Endodermal cell (in vitro differentiated cells): Measurements from ENCODE around the gene WDR87. TPM values are rescaled to one million over a fixed set of nuclear protein-coding genes. Genes with fewer than 3 reads are reported as not detected.

Source experiments
- DNase-seq: peaks from one replicate; pipeline ENCODE4 v3.0.0-alpha.2; 2017
- H3K27ac ChIP-seq: 2 replicates; pipeline ENCODE4 v1.5.1; 2013; ENCODE audit warnings: mild to moderate bottlenecking, low read depth, low read length, moderate library complexity
- H3K27me3 ChIP-seq: 2 replicates; pipeline ENCODE4 v1.6.1; 2013; ENCODE audit warnings: mild to moderate bottlenecking, low read length, moderate library complexity; ENCODE audit not compliant: insufficient read depth, control insufficient read depth, poor library complexity, severe bottlenecking
- H3K36me3 ChIP-seq: 2 replicates; pipeline ENCODE4 v1.7.0; 2013; ENCODE audit warnings: mild to moderate bottlenecking, low read length, moderate library complexity; ENCODE audit not compliant: control insufficient read depth, insufficient read depth
- H3K4me1 ChIP-seq: one replicate; pipeline ENCODE4 v1.7.0; 2013; ENCODE audit warnings: low read length; ENCODE audit not compliant: control insufficient read depth, insufficient read depth
- H3K4me3 ChIP-seq: 2 replicates; pipeline ENCODE4 v1.5.1; 2013; ENCODE audit warnings: mild to moderate bottlenecking, low read length, moderate library complexity
- H3K9ac ChIP-seq: 2 replicates; pipeline ENCODE4 v1.6.1; 2013; ENCODE audit warnings: mild to moderate bottlenecking, low read length, moderate library complexity; ENCODE audit not compliant: poor library complexity, severe bottlenecking; ENCODE audit errors: extremely low read depth
- H3K9me3 ChIP-seq: 2 replicates; pipeline ENCODE4 v1.6.1; 2013; ENCODE audit warnings: mild to moderate bottlenecking, low read length, moderate library complexity; ENCODE audit not compliant: control insufficient read depth
- H3K27ac Mint-ChIP-seq: 2 replicates; pipeline ENCODE4 v1.8.0; 2020; ENCODE audit warnings: mixed read lengths
- H3K27me3 Mint-ChIP-seq: 2 replicates; pipeline ENCODE4 v1.8.0; 2021; ENCODE audit warnings: mild to moderate bottlenecking, mixed read lengths; ENCODE audit not compliant: insufficient read depth
- H3K36me3 Mint-ChIP-seq: 2 replicates; pipeline ENCODE4 v1.8.0; 2020; ENCODE audit warnings: low read depth, mixed read lengths
- H3K4me1 Mint-ChIP-seq: 2 replicates; pipeline ENCODE4 v1.8.0; 2020; ENCODE audit warnings: mixed read lengths
- H3K4me3 Mint-ChIP-seq: 2 replicates; pipeline ENCODE4 v1.8.0; 2020; ENCODE audit warnings: mild to moderate bottlenecking, moderate library complexity, mixed read lengths
- H3K9me3 Mint-ChIP-seq: 2 replicates; pipeline ENCODE4 v1.8.0; 2020; ENCODE audit warnings: mild to moderate bottlenecking, mixed read lengths
- whole genome bisulfite sequencing, 2 experiments: methylation state at CpG; one replicate each; pipeline versions ENCODE4 v1.1.5 to v1.1.7; 2013; ENCODE audit warnings: missing lambda C conversion rate in 2 of 2, mixed read lengths in 1 of 2; ENCODE audit not compliant: insufficient coverage in 1 of 2, insufficient read length in 1 of 2; 5-methylcytosine and 5-hydroxymethylcytosine counted together
- total RNA-seq, 2 donors: library from RNA; stranded (reverse); fragmentation: NEBNext Ultra II Directional in 1 of 2; extraction: Animal tissue kit (Norgen Biotek cat#: 25700) in 1 of 2; gene quantifications; 2 replicates in 1 of 2; 3 replicates in 1 of 2; pipeline ENCODE4 v1.2.1, GENCODE V29; 2021
- TF ChIP-seq, protein P1 (sequence below): fragments of 200-600 bp; sonication (generic); conservative IDR thresholded peaks from 2 replicates; pipeline ENCODE4 v1.5.0; 2021; ENCODE audit warnings: antibody characterized with exemption, mild to moderate bottlenecking

The WDR87 gene
- total RNA-seq, 2 donors from 2014 or later, result not detected

DNA sequence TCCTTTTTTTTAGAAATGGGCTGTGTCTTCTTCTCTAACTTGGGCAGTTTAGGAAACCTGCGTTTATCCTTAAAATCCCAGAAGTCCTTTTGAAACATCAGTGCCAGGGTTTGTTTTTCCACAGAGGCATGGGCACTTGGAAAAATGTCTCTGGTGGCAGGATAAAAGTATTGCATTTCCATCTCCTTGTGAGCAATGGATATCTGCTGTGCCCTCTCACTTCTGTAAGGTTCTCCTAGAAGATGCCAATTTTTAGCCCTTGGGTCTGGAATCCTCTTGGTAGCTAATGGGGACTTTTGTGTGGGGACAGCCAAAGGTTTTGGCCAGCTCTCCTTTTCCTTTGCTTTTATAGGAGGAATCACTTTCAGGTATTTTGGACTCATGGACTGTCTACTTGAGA, 21.0 kb downstream of the WDR87 start:
- Histone ChIP-seq H3K27me3 (peaks cover 34% of the 10 kb centered on the region), H3K4me3 (no peak overlapping the region), H3K27ac (no peak overlapping the region), H3K36me3 (no peaks in the 10 kb centered on the region), H3K9ac (no peak overlapping the region), H3K4me1 (no peaks in the 10 kb centered on the region), H3K9me3 (peaks cover 8% of the 10 kb centered on the region)
- Mint-ChIP-seq H3K27me3 (peaks cover 10% of the 10 kb centered on the region), H3K4me1 (no peaks in the 10 kb centered on the region), H3K9me3 (peaks cover 27% of the 10 kb centered on the region), H3K27ac (no peak overlapping the region), H3K4me3 (no peak overlapping the region), H3K36me3 (no peaks in the 10 kb centered on the region)
- TF ChIP-seq, protein P1, sequence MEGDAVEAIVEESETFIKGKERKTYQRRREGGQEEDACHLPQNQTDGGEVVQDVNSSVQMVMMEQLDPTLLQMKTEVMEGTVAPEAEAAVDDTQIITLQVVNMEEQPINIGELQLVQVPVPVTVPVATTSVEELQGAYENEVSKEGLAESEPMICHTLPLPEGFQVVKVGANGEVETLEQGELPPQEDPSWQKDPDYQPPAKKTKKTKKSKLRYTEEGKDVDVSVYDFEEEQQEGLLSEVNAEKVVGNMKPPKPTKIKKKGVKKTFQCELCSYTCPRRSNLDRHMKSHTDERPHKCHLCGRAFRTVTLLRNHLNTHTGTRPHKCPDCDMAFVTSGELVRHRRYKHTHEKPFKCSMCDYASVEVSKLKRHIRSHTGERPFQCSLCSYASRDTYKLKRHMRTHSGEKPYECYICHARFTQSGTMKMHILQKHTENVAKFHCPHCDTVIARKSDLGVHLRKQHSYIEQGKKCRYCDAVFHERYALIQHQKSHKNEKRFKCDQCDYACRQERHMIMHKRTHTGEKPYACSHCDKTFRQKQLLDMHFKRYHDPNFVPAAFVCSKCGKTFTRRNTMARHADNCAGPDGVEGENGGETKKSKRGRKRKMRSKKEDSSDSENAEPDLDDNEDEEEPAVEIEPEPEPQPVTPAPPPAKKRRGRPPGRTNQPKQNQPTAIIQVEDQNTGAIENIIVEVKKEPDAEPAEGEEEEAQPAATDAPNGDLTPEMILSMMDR, result peak; percentile 11
- 70 to 88% methylated on average over 1 of the region's 1 CpG for WGBS, 2 experiments
- DNase-seq, result no peak

DNA sequence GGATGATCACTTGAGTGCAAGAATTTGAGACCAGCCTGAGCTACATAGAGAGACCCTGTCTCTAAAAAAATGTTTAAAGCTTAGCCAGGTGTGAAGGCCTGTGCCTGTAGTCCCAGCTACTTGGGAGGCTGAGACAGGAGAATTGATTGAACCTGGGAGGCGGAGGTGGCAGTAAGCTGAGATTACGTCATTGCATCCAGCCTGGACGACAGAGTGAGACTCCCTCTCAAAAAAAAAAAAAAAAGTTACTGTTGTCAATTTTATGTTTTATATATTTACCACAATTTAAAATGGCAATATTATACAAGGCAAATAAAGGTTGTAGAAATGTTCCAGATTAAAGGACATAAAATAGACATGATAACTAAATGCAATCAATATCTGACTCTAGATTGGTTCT, 29.2 kb downstream of the WDR87 start:
- Mint-ChIP-seq H3K27me3 (peaks cover 12% of the 10 kb centered on the region), H3K4me3 (no peak overlapping the region), H3K36me3 (no peaks in the 10 kb centered on the region), H3K27ac (no peak overlapping the region), H3K9me3 (peaks cover 22% of the 10 kb centered on the region), H3K4me1 (peaks cover 2% of the 10 kb centered on the region)
- H3K27me3 ChIP-seq, result no peaks in the 10 kb centered on the region
- no peak overlapping the region for H3K9ac ChIP-seq
- no peaks in the 10 kb centered on the region for H3K36me3 ChIP-seq
- H3K9me3 ChIP-seq, result peaks cover 8% of the 10 kb centered on the region
- no peak overlapping the region for H3K27ac ChIP-seq
- H3K4me3 ChIP-seq, result no peak overlapping the region
- no peaks in the 10 kb centered on the region for H3K4me1 ChIP-seq
- TF ChIP-seq, protein P1, result no peak
- 100% methylated on average over 1 of the region's 3 CpGs; no CpG with 5 or more reads in 1 of the 2 experiments for WGBS, 2 experiments
- no peak for DNase-seq

DNA sequence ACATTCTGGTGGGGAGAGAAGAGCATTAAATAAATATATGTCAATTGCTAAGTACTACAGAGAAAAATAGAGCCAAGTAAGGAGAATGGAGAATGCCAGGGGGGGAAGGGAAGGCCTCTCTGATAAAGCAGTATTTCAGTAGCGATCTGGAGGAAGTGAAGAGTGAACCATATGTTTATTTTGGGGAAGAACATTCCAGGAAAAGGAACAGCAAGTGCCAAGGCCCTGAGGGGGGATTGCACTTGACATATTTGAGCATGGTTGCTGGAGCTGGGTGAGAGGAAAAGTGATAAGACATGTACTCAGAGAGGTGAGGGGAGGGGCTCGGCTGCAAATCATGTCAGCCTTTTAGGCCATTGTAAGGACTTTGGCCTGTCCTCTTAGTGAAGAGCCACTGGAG, 30.4 kb downstream of the WDR87 start:
- no peak overlapping the region for H3K27ac Mint-ChIP-seq
- TF ChIP-seq, protein P1, result no peak
- no peaks in the 10 kb centered on the region for H3K4me1 ChIP-seq
- no peak overlapping the region for H3K27ac ChIP-seq
- no peak for DNase-seq
- H3K4me3 Mint-ChIP-seq, result no peak overlapping the region
- H3K36me3 Mint-ChIP-seq, result no peaks in the 10 kb centered on the region
- H3K4me3 ChIP-seq, result no peak overlapping the region
- 81 to 100% methylated on average over 2 of the region's 2 CpGs for WGBS, 2 experiments
- peaks cover 2% of the 10 kb centered on the region for H3K4me1 Mint-ChIP-seq
- peaks cover 23% of the 10 kb centered on the region for H3K9me3 Mint-ChIP-seq
- peaks cover 2% of the 10 kb centered on the region for H3K9me3 ChIP-seq
- no peak overlapping the region for H3K9ac ChIP-seq
- no peaks in the 10 kb centered on the region for H3K27me3 ChIP-seq
- peaks cover 12% of the 10 kb centered on the region for H3K27me3 Mint-ChIP-seq
- no peaks in the 10 kb centered on the region for H3K36me3 ChIP-seq
